HepG2 (cell line): ENCODE data around the gene DIP2C.

ENCODE experiments used
- EP300 ChIP-seq, 3 experiments: sonication (generic) in 1 of 3; formaldehyde crosslinking in 1 of 3; IDR thresholded peaks; 2 replicates each; pipeline versions ENCODE4 v1.5.1 to v1.6.1; 2011 to 2020; ENCODE audit warnings: low read depth in 2 of 3, low read length in 2 of 3, borderline replicate concordance in 1 of 3, improper control_type of control experiment in 1 of 3, mild to moderate bottlenecking in 1 of 3, missing genetic modification reagents in 1 of 3, moderate library complexity in 1 of 3
- EZH2 ChIP-seq: conservative IDR thresholded peaks from 2 replicates; pipeline ENCODE4 v1.6.1; 2012; ENCODE audit warnings: mild to moderate bottlenecking, low read depth, low read length, moderate library complexity
- FOSL2 ChIP-seq: sonication (generic); formaldehyde crosslinking; IDR thresholded peaks from 2 replicates; pipeline ENCODE4 v1.4.0; 2020; ENCODE audit warnings: missing genetic modification reagents
- HIVEP1 ChIP-seq: sonication (generic); formaldehyde crosslinking; IDR thresholded peaks from 2 replicates; pipeline ENCODE4 v1.4.0; 2020; ENCODE audit warnings: mild to moderate bottlenecking, missing genetic modification reagents
- JUNB ChIP-seq: sonication (generic); formaldehyde crosslinking; IDR thresholded peaks from 2 replicates; pipeline ENCODE4 v1.8.0; 2022; ENCODE audit warnings: missing genetic modification reagents, mild to moderate bottlenecking, borderline replicate concordance
- PCBP1 ChIP-seq: fragments of 200-400 bp; formaldehyde crosslinking; IDR thresholded peaks from 2 replicates; pipeline ENCODE4 v1.6.1; 2017; ENCODE audit warnings: mild to moderate bottlenecking, low read depth, low read length, borderline replicate concordance
- RFX3 ChIP-seq: IDR thresholded peaks from 2 replicates; pipeline ENCODE4 v1.6.1; 2016; ENCODE audit warnings: missing biosample characterization, missing genetic modification reagents
- SIX4 ChIP-seq: sonication (generic); formaldehyde crosslinking; IDR thresholded peaks from 2 replicates; pipeline ENCODE4 v1.4.0; 2020; ENCODE audit warnings: missing genetic modification reagents
- SMAD1 ChIP-seq: sonication (generic); formaldehyde crosslinking; IDR thresholded peaks from 2 replicates; pipeline ENCODE4 v1.4.0; 2020; ENCODE audit warnings: missing genetic modification reagents, low read depth, mild to moderate bottlenecking, borderline replicate concordance
- TCF12 ChIP-seq, 2 experiments: fragments of 450-650 bp in 1 of 2; sonication (generic) in 1 of 2; formaldehyde crosslinking in 1 of 2; IDR thresholded peaks; 2 replicates each; pipeline versions ENCODE4 v1.6.1 to v1.8.0; 2017 to 2022; ENCODE audit warnings: antibody characterized with exemption in 1 of 2, mild to moderate bottlenecking in 1 of 2, missing genetic modification reagents in 1 of 2, moderate library complexity in 1 of 2
- ZNF232 ChIP-seq: sonication (generic); formaldehyde crosslinking; IDR thresholded peaks from 2 replicates; pipeline ENCODE4 v1.4.0; 2020; ENCODE audit warnings: missing genetic modification reagents, borderline replicate concordance
- TF ChIP-seq, protein P1 (sequence below): sonication (generic); formaldehyde crosslinking; IDR thresholded peaks from 2 replicates; pipeline ENCODE4 v1.5.0; 2020; ENCODE audit warnings: mild to moderate bottlenecking, missing genetic modification reagents, moderate library complexity

DNA sequence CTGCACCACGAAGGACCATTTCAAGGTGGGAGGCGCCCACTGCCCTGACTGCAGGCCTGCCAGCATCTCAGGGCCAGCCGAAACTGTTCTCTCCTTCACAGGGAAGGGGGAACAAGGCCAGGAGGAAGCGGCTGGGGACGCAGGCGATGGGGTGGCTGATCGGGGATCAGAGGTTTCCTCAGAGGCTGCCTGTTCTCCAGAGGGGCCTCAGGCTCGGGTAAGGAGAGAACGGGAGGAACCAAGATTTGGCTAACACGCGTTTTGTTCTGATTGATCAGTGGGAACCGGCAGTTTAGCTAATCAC, 87.9 kb downstream of the DIP2C start:
- no peak for TF ChIP-seq RFX3 (CRISPR knock-in tag)
- no peak for TF ChIP-seq ZNF232 (CRISPR knock-in tag)
- TF ChIP-seq PCBP1, result no peak
- no peak for TF ChIP-seq SMAD1
- TF ChIP-seq EZH2, result no peak
- no peak for TF ChIP-seq SIX4 (CRISPR knock-in tag)
- TF ChIP-seq, protein P1, sequence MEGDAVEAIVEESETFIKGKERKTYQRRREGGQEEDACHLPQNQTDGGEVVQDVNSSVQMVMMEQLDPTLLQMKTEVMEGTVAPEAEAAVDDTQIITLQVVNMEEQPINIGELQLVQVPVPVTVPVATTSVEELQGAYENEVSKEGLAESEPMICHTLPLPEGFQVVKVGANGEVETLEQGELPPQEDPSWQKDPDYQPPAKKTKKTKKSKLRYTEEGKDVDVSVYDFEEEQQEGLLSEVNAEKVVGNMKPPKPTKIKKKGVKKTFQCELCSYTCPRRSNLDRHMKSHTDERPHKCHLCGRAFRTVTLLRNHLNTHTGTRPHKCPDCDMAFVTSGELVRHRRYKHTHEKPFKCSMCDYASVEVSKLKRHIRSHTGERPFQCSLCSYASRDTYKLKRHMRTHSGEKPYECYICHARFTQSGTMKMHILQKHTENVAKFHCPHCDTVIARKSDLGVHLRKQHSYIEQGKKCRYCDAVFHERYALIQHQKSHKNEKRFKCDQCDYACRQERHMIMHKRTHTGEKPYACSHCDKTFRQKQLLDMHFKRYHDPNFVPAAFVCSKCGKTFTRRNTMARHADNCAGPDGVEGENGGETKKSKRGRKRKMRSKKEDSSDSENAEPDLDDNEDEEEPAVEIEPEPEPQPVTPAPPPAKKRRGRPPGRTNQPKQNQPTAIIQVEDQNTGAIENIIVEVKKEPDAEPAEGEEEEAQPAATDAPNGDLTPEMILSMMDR, result no peak
- TF ChIP-seq FOSL2 (CRISPR knock-in tag), result no peak
- no peak for TF ChIP-seq HIVEP1
- no peak for TF ChIP-seq EP300 (IDR thresholded peaks at IDR 0.05; ENCODE audit: low read depth in 2 of 2, low read length in 2 of 2)
- TF ChIP-seq EP300 (CRISPR knock-in tag; IDR thresholded peaks at IDR 0.05; ENCODE audit: borderline replicate concordance), result no peak
- TF ChIP-seq JUNB (CRISPR knock-in tag), result no peak
- no peak for TF ChIP-seq TCF12 (IDR thresholded peaks at IDR 0.05)
- no peak for TF ChIP-seq TCF12 (CRISPR knock-in tag; IDR thresholded peaks at IDR 0.05)
